Measurements from ENCODE around the gene GLT8D1. TPM values are rescaled to one million over a fixed set of nuclear protein-coding genes. Genes with fewer than 3 reads are reported as not detected.

Gene GLT8D1
- total and polyA plus RNA-seq, 9 of the 15 experiments (the other 6 are each of a cell fraction or from before 2014, with no cell fraction given): 14.1 to 65.9 (median 33.7) TPM

- no peak for TF ChIP-seq PPARD (CRISPR knock-in tag; IDR thresholded peaks at IDR 0.05)
- peak; percentile 94 for TF ChIP-seq TBP (optimal IDR thresholded peaks at IDR 0.05; ENCODE audit: low read depth, low read length)
- no peak for TF ChIP-seq MLLT1 (IDR thresholded peaks at IDR 0.05)
- no peak; the same call in 1 of the 2 replicates for TF ChIP-seq CBX1 (IDR thresholded peaks at IDR 0.05; ENCODE audit: low read depth)
- no peak for TF ChIP-seq ZNF778 (CRISPR knock-in tag; IDR thresholded peaks at IDR 0.05)
- TF ChIP-seq SLC30A9 (CRISPR knock-in tag; IDR thresholded peaks at IDR 0.05): no peak
- no peak for TF ChIP-seq CHD4 (IDR thresholded peaks at IDR 0.05; ENCODE audit: insufficient read depth, insufficient replicate concordance, low read depth, low read length, poor library complexity, severe bottlenecking)
- TF ChIP-seq SMARCB1 (IDR thresholded peaks at IDR 0.05; ENCODE audit: insufficient read length, low read depth): no peak
- no peak for TF ChIP-seq CAMTA2 (CRISPR knock-in tag; conservative IDR thresholded peaks at IDR 0.05)
- no peak for TF ChIP-seq ZNF76 (CRISPR knock-in tag; IDR thresholded peaks at IDR 0.05; ENCODE audit: borderline replicate concordance)
- TF ChIP-seq STAT5B (CRISPR knock-in tag; IDR thresholded peaks at IDR 0.05): no peak
- TF ChIP-seq GMEB1 (CRISPR knock-in tag; IDR thresholded peaks at IDR 0.05): peak; percentile 99
- TF ChIP-seq HNRNPK (IDR thresholded peaks at IDR 0.05; ENCODE audit: low read depth, low read length, poor library complexity, severe bottlenecking): no peak
- no peak for TF ChIP-seq RUNX1 (IDR thresholded peaks at IDR 0.05; ENCODE audit: low read depth)
- no peak for TF ChIP-seq SNRNP70 (optimal IDR thresholded peaks at IDR 0.05; ENCODE audit: low read depth, low read length)
- TF ChIP-seq RAD21 (CRISPR knock-in tag; conservative IDR thresholded peaks at IDR 0.05 in 1 of 2, IDR thresholded peaks at IDR 0.05 in 1 of 2): no peak
- TF ChIP-seq ZBTB17 (CRISPR knock-in tag; IDR thresholded peaks at IDR 0.05): no peak
- no peak for TF ChIP-seq CREB5 (CRISPR knock-in tag; IDR thresholded peaks at IDR 0.05)
- TF ChIP-seq GTF2A2 (tag; IDR thresholded peaks at IDR 0.05): no peak
- no peak for TF ChIP-seq GTF3C2 (IDR thresholded peaks at IDR 0.05; ENCODE audit: borderline replicate concordance, extremely low read depth, insufficient read length)
These were observed 19.6 kb downstream of the GLT8D1 start, which contains the start of the genes GNL3 and PBRM1 (continued) for GRCh38 chr3:52685709-52686691.
